ENCODE data around the gene PRDM16.

The PRDM16 gene

GRCh38 chr1:3033790-3034090, 35.3 kb upstream of the PRDM16 start:
- Histone ChIP-seq H3K27me3 (ENCODE audit: insufficient read depth, low read length) (no peaks in the 10 kb centered on the region), H3K4me3 (ENCODE audit: low read length) (no peak overlapping the region), H3K4me1 (ENCODE audit: insufficient read depth, low read length) (no peaks in the 10 kb centered on the region), H3K9me3 (ENCODE audit: insufficient read depth, low read depth, low read length) (peaks cover 34% of the 10 kb centered on the region; the same call in 1 of the 2 replicates), H3K36me3 (ENCODE audit: insufficient read depth, low read length) (no peaks in the 10 kb centered on the region), H3K27ac (ENCODE audit: low read depth, low read length) (no peak overlapping the region), H3K9ac (ENCODE audit: low read depth, low read length) (no peak overlapping the region)
- 74% methylated on average over 4 of the region's 4 CpGs for WGBS

- H3K27me3 ChIP-seq (ENCODE audit: insufficient read depth, low read length), result no peaks in the 10 kb centered on the region
- H3K9me3 ChIP-seq (ENCODE audit: insufficient read depth, low read depth, low read length), result peaks cover 33% of the 10 kb centered on the region; the same call in 1 of the 2 replicates
- no peaks in the 10 kb centered on the region for H3K4me1 ChIP-seq (ENCODE audit: insufficient read depth, low read length)
- H3K4me3 ChIP-seq (ENCODE audit: low read length), result no peak overlapping the region
- WGBS, result 67% methylated on average over 7 of the region's 7 CpGs
- no peak overlapping the region for H3K27ac ChIP-seq (ENCODE audit: low read depth, low read length)
- H3K9ac ChIP-seq (ENCODE audit: low read depth, low read length), result no peak overlapping the region
- no peaks in the 10 kb centered on the region for H3K36me3 ChIP-seq (ENCODE audit: insufficient read depth, low read length)
Measured at GRCh38 chr1:3034162-3034561, 34.8 kb upstream of the PRDM16 start.

GRCh38 chr1:3034728-3035562, 34.1 kb upstream of the PRDM16 start:
- Histone ChIP-seq H3K27ac (ENCODE audit: low read depth, low read length) (no peak overlapping the region), H3K27me3 (ENCODE audit: insufficient read depth, low read length) (no peaks in the 10 kb centered on the region), H3K9me3 (ENCODE audit: insufficient read depth, low read depth, low read length) (peaks cover 35% of the 10 kb centered on the region), H3K36me3 (ENCODE audit: insufficient read depth, low read length) (no peaks in the 10 kb centered on the region), H3K4me3 (ENCODE audit: low read length) (no peak overlapping the region), H3K4me1 (ENCODE audit: insufficient read depth, low read length) (no peaks in the 10 kb centered on the region), H3K9ac (ENCODE audit: low read depth, low read length) (no peak overlapping the region)
- 84% methylated on average over 14 of the region's 14 CpGs for WGBS

- Histone ChIP-seq H3K9ac (ENCODE audit: low read depth, low read length) (no peak overlapping the region), H3K27me3 (ENCODE audit: insufficient read depth, low read length) (no peaks in the 10 kb centered on the region), H3K36me3 (ENCODE audit: insufficient read depth, low read length) (no peaks in the 10 kb centered on the region), H3K4me3 (ENCODE audit: low read length) (no peak overlapping the region), H3K27ac (ENCODE audit: low read depth, low read length) (no peak overlapping the region), H3K4me1 (ENCODE audit: insufficient read depth, low read length) (no peaks in the 10 kb centered on the region), H3K9me3 (ENCODE audit: insufficient read depth, low read depth, low read length) (peaks cover 37% of the 10 kb centered on the region)
- 79% methylated on average over 18 of the region's 19 CpGs for WGBS
Measured at GRCh38 chr1:3035563-3036446, 33.2 kb upstream of the PRDM16 start.

- Histone ChIP-seq H3K9me3 (ENCODE audit: insufficient read depth, low read depth, low read length) (peaks cover 36% of the 10 kb centered on the region), H3K4me3 (ENCODE audit: low read length) (no peak overlapping the region), H3K9ac (ENCODE audit: low read depth, low read length) (no peak overlapping the region), H3K27me3 (ENCODE audit: insufficient read depth, low read length) (no peaks in the 10 kb centered on the region), H3K4me1 (ENCODE audit: insufficient read depth, low read length) (no peaks in the 10 kb centered on the region), H3K27ac (ENCODE audit: low read depth, low read length) (no peak overlapping the region), H3K36me3 (ENCODE audit: insufficient read depth, low read length) (no peaks in the 10 kb centered on the region)
- 85% methylated on average over 18 of the region's 22 CpGs for WGBS
Measured at GRCh38 chr1:3036447-3037280, 32.3 kb upstream of the PRDM16 start.

GRCh38 chr1:3037281-3038040, 31.5 kb upstream of the PRDM16 start:
- Histone ChIP-seq H3K4me1 (ENCODE audit: insufficient read depth, low read length) (no peaks in the 10 kb centered on the region), H3K9ac (ENCODE audit: low read depth, low read length) (no peak overlapping the region), H3K4me3 (ENCODE audit: low read length) (no peak overlapping the region), H3K36me3 (ENCODE audit: insufficient read depth, low read length) (no peaks in the 10 kb centered on the region), H3K27me3 (ENCODE audit: insufficient read depth, low read length) (no peaks in the 10 kb centered on the region), H3K9me3 (ENCODE audit: insufficient read depth, low read depth, low read length) (peaks cover 34% of the 10 kb centered on the region), H3K27ac (ENCODE audit: low read depth, low read length) (no peak overlapping the region)
- 86% methylated on average over 32 of the region's 32 CpGs for WGBS

GRCh38 chr1:3038113-3038551, 30.9 kb upstream of the PRDM16 start:
- H3K4me1 ChIP-seq (ENCODE audit: insufficient read depth, low read length), result no peaks in the 10 kb centered on the region
- WGBS, result 89% methylated on average over 11 of the region's 11 CpGs

GRCh38 chr1:3038571-3039181, 30.3 kb upstream of the PRDM16 start:
- H3K27ac ChIP-seq (ENCODE audit: low read depth, low read length), result no peak overlapping the region
- no peak overlapping the region for H3K9ac ChIP-seq (ENCODE audit: low read depth, low read length)
- H3K36me3 ChIP-seq (ENCODE audit: insufficient read depth, low read length), result no peaks in the 10 kb centered on the region
- 87% methylated on average over 19 of the region's 19 CpGs for WGBS
- peaks cover 40% of the 10 kb centered on the region for H3K9me3 ChIP-seq (ENCODE audit: insufficient read depth, low read depth, low read length)
- H3K4me1 ChIP-seq (ENCODE audit: insufficient read depth, low read length), result no peaks in the 10 kb centered on the region
- no peak overlapping the region for H3K4me3 ChIP-seq (ENCODE audit: low read length)
- H3K27me3 ChIP-seq (ENCODE audit: insufficient read depth, low read length), result no peaks in the 10 kb centered on the region

More at GRCh38 chr1:3038113-3038551, 30.9 kb upstream of the PRDM16 start:
- Histone ChIP-seq H3K36me3 (ENCODE audit: insufficient read depth, low read length) (no peaks in the 10 kb centered on the region), H3K4me3 (ENCODE audit: low read length) (no peak overlapping the region), H3K9ac (ENCODE audit: low read depth, low read length) (no peak overlapping the region), H3K27ac (ENCODE audit: low read depth, low read length) (no peak overlapping the region), H3K27me3 (ENCODE audit: insufficient read depth, low read length) (no peaks in the 10 kb centered on the region), H3K9me3 (ENCODE audit: insufficient read depth, low read depth, low read length) (peaks cover 40% of the 10 kb centered on the region)

GRCh38 chr1:3040004-3040403, 29.0 kb upstream of the PRDM16 start:
- no peak overlapping the region for H3K9ac ChIP-seq (ENCODE audit: low read depth, low read length)
- H3K36me3 ChIP-seq (ENCODE audit: insufficient read depth, low read length), result no peaks in the 10 kb centered on the region
- H3K4me3 ChIP-seq (ENCODE audit: low read length), result no peak overlapping the region
- H3K9me3 ChIP-seq (ENCODE audit: insufficient read depth, low read depth, low read length), result peaks cover 41% of the 10 kb centered on the region
- 85% methylated on average over 7 of the region's 7 CpGs for WGBS
- H3K27ac ChIP-seq (ENCODE audit: low read depth, low read length), result no peak overlapping the region
- no peaks in the 10 kb centered on the region for H3K4me1 ChIP-seq (ENCODE audit: insufficient read depth, low read length)
- no peaks in the 10 kb centered on the region for H3K27me3 ChIP-seq (ENCODE audit: insufficient read depth, low read length)

- Histone ChIP-seq H3K27me3 (ENCODE audit: insufficient read depth, low read length) (no peaks in the 10 kb centered on the region), H3K36me3 (ENCODE audit: insufficient read depth, low read length) (no peaks in the 10 kb centered on the region), H3K4me1 (ENCODE audit: insufficient read depth, low read length) (no peaks in the 10 kb centered on the region), H3K4me3 (ENCODE audit: low read length) (no peak overlapping the region), H3K9ac (ENCODE audit: low read depth, low read length) (no peak overlapping the region), H3K9me3 (ENCODE audit: insufficient read depth, low read depth, low read length) (peaks cover 48% of the 10 kb centered on the region), H3K27ac (ENCODE audit: low read depth, low read length) (no peak overlapping the region)
- WGBS, result 92% methylated on average over 9 of the region's 9 CpGs
Measured at GRCh38 chr1:3042481-3042880, 26.5 kb upstream of the PRDM16 start.

Data from HUES64 (cell line).